ENCODE results near the gene ZNF438. TPM values are rescaled to one million over a fixed set of nuclear protein-coding genes. Genes with fewer than 3 reads are reported as not detected.
"Not testable (repeated sequence)": the region's sequence is repeated elsewhere in the genome, so short reads cannot be mapped to it uniquely, and the experiment has no call there.

ZNF438 gene, protein sequence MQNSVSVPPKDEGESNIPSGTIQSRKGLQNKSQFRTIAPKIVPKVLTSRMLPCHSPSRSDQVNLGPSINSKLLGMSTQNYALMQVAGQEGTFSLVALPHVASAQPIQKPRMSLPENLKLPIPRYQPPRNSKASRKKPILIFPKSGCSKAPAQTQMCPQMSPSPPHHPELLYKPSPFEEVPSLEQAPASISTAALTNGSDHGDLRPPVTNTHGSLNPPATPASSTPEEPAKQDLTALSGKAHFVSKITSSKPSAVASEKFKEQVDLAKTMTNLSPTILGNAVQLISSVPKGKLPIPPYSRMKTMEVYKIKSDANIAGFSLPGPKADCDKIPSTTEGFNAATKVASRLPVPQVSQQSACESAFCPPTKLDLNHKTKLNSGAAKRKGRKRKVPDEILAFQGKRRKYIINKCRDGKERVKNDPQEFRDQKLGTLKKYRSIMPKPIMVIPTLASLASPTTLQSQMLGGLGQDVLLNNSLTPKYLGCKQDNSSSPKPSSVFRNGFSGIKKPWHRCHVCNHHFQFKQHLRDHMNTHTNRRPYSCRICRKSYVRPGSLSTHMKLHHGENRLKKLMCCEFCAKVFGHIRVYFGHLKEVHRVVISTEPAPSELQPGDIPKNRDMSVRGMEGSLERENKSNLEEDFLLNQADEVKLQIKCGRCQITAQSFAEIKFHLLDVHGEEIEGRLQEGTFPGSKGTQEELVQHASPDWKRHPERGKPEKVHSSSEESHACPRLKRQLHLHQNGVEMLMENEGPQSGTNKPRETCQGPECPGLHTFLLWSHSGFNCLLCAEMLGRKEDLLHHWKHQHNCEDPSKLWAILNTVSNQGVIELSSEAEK
- total RNA-seq (2014; rRNA removed; shearing (Covaris generic)), result 1.3 TPM in 2 replicates

DNA sequence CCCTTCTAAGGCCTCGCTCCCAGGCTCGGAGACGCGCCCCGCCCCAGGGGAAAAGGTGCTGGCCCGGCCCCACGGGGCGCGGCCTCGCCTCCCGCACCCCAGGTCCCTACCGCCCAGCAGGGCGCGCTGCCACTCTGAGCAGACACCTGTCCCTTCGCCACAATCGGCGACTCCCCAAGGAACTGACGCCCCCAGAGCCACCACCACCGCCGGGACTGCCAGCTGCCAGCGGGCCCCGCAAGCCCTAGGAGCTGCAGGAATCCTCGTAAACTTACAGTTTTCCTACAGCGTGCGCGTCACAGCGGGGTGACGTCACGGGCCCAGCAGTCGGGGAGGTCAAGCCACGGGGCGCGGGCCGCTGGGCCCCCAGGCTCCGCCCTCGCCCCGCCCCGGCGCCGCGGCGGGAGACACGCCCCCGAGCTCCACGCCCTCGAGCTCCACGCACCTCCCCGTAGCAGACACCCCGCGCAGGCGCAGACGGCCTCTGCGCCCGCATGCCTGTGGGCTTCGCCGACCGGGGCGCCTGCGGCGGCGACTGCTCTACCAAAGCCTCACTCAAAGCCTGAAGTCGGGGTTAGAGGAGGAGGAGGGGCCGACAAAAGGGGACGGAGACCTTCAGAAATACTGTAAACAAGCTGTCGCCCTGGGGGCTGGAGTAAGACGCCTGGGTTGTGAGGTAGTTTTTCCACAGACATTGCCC lies at the start of gene ZNF438:
Gene ZNF438 (minus strand): TSS at position 308 of the 700 bp plus-strand sequence. CDS start 154,831 bp downstream, outside the sequence.
- peak; percentile 80 for DNase-seq (ENCODE audit: low spot score)

DNA sequence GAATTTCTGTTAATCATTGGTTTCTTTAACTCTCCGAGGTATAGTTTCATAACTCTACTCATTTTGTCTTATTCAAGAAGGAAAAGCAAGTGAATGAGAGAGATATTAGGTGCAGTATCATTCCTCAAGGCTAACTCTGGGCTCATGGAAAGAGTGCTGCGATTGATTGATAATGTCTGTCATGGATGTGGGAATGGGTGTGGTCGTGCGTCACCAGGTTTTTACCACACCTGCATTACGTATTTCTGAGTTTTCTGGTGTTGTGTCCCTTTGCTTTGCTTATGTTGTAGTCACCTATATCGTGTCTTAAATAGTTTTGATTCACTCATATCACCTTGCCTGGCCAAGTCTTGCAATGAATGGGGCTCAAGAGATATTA lies 44.9 kb upstream of the ZNF438 start:
- no peak for DNase-seq (ENCODE audit: low spot score)

DNA sequence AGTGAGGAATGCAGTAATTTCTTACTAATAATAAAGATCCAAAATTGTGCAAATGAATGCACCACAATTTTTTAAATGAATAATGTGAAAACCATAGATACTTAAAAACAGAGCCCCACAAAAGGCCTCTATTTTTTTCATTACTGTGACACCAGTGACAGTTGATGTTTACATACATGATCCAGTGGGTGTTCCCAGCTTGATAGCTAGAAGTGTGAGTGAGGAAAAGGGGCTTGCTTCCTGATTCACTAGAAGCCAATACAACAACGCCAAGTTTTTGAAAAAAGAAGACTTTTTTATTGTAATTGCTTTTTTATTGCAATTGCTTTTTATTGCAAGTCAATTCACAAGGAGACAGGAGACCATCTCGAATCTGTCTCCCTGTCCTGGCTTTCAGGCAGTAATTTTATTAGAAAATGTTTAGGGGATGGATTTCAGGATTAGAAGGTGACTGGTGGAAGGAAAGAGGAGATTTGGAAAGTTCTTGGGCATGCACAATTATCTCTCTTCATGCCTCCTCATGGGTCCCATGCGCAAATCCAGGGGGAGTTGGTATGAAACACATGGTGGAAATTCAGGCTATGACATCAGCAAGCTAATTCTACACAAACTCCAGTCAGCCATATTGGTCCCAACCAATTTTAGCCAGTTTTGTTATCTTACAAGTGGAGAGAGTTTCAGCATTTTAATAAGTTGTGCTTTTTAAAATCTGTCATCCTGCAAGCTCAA lies 44.4 kb upstream of the ZNF438 start:
- DNase-seq (ENCODE audit: low spot score), result no peak

DNA sequence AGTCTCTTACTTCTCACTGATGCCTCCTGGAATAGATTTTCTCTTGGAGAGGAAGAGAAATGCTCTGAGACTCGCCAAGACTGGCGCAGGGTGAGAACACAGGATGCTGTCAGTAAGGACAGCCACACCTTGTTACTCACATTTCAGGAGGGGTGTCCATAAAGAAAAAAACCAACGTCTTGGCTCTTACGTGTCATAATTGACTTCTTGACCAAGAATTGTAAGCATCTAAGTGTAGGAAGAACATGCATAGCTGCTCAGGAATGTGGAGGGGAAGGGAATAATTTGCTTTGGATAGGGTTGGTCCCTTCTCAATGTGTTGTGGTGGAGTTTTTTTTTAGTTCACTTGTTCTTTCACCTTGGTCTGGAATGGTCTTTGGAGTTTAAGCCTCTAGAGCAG lies 43.8 kb upstream of the ZNF438 start:
- DNase-seq (ENCODE audit: low spot score), result peak; percentile 8

DNA sequence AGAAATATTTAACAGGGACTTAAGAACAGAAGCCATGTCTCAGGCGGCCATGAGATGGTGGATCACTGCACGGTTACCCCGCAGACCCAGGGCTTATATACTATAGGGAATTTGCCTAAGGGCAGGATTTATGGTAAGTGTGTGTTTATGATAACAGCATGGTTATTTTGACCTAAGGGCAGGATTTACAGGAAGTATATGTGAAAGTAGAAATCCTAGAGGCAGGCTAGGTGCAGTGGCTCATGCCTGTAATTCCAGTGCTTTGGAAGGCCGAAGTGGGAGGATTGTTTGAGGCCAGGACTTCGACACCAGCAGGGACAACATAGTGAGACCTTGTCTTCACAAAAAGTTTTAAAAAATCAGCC lies 43.0 kb upstream of the ZNF438 start:
- no peak for DNase-seq (ENCODE audit: low spot score)

DNA sequence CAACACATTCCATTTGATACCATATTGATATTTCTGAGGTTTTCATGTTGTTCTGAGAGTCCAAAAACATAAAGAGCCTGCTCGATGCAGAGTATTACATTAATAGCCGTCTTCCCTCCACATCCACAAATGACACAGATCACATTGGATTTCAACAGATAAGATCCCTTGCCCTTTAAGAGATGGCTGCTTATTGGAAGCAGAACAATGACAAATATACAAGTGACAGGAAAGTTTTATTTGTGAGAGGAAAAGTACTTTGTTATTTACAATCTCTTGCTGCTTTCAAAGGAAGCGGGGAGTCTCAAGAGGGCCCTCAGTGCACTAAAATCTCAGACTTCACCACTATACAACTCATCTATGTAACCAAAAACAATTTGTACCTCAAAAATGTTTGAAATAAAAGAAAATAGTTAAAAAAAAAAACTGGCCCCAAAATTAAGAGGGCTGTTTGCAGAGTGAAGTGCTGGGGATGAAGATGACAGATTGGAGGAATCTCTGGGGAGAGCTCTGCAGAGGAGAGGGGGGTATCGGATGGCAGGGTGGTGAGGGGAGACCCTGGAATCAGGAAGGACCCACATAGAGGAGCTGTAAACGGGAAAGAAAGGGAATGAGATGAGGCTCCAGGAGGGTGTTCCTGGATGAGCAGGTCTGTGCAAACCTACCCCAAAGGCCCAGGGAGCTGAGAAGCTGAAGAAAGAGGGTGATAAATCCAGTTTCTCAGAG lies 42.5 kb upstream of the ZNF438 start:
- no peak for DNase-seq (ENCODE audit: low spot score)

DNA sequence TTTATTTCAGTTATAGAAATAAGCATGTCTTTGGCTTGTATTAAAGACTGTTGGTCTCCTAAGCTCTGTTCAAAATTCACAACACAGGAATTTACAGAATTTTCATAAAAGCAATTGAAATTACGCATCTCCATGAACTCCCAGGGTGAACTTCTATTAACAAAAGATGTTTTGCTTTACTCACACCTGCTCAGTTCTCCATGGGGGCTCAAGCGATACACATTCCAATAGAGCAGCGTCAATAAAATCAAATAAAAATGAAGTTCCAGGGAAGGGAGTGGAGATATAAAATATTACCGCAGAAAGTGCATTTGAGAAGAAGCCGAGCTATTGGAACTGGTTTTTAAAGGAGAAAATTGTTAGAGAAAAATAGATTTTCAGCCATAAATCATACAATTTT lies 41.5 kb upstream of the ZNF438 start:
- DNase-seq (ENCODE audit: low spot score), result no peak

DNA sequence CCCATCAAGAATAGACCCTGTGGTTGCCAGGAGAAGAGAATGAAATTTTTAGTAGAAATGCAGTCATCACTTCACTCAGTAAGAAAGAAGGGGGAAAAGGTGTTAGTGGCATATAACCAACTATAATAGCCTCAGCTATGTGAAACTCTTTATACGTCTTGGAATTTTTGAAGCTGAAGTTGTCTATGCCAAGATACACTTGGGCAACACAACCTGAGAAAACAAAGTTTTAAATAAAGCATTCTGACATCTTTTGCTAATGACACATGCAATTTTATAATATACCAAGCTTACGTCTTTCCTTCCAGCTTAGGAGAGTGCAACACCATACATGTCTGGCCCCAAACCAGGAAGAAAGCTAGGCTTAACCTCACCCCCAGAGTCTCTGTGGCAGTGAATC lies 40.8 kb upstream of the ZNF438 start:
- no peak for DNase-seq (ENCODE audit: low spot score)

DNA sequence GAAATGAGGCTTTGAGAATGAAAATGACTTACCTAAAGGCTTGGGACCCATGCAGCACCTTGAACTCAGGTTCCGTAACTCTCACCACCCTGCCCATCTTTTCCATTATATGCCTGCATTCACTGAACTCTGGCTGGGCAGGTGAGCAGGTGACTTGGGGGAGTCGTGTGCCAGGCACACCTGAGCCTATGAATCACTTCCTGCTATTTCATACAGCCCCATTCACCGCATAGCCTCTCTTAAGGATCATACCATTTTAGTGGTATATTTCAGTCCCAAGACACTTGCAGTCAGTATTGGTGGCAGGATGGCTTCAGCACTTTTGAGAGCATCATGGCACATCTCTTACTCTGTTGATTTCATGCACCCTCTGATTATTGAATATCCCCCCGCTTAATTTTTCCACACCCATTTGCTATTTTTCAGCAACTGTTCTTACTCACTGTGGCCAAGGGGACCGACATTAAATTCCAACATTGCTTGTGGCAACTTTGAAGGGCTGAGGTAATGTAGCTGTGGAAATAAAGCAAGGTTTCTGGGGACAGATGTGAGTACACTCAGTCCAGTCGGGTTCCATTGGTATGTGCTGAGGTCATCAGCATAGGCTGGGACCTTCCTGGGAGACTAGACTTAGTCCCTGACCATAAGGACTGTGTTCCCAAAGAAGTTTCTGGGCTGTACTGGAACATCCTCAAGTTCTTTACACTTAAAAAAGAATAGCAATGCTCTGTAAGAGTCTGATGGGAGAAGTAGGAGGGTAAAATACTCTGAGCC lies 39.8 kb upstream of the ZNF438 start:
- DNase-seq (ENCODE audit: low spot score), result peak; percentile 10

DNA sequence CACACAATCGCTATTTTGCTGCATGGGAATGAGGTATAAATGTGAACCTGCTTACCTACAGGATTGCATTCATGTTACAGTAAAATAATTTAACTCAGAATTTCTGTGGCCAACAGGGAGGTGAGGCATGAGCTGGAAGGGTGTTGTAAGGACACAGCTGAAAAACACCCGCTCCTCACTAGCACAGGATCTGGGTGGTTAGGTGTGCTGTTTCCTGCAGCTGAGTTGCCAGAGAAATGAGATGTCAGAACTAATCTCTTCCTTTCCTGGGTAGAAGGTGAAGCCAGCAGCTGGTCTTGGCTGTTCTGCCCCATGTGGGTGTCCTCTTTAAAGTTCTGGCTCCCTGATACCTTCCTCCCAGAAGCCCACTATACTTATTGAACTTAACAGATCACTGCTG lies 39.0 kb upstream of the ZNF438 start:
- no peak for DNase-seq (ENCODE audit: low spot score)

DNA sequence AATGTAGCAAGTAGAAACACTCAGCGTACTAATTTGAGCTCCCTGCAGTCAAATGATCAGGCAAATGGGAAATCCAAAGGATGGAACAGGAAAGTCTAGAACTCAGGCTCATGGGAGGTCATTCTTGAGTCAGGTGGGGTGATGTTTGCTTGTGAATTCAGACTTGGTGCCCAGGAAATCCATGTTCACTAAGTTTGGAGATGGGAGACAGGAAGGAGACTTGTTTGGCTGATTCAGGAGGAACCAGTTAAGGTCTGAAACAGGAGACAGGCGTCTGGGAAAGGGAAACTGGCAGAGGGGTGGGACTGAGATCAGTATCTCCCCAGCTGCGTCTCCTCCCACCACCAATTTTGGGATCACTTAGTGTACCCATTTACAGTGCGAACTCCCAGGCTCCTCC lies 38.4 kb upstream of the ZNF438 start:
- DNase-seq (ENCODE audit: low spot score), result no peak

DNA sequence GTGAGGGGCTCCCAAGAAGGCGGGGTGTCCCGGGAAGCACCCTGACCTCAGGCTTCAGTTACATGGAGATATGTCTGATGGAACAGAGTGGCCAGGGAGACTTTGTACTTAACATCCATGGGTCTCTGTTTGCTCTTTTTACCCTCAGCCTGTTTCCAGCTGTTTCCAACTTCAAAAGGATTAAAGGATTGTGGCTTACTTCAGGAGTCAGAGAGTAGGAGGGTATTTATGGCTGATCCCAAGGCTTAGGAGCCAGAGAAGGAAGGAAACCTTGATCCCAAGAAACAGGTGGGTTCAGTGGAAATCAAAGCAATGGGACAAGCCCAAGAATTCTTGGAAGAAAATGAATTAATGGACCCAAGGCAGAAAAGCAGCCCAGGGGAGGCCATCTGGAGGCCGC lies 37.7 kb upstream of the ZNF438 start:
- no peak for DNase-seq (ENCODE audit: low spot score)

DNA sequence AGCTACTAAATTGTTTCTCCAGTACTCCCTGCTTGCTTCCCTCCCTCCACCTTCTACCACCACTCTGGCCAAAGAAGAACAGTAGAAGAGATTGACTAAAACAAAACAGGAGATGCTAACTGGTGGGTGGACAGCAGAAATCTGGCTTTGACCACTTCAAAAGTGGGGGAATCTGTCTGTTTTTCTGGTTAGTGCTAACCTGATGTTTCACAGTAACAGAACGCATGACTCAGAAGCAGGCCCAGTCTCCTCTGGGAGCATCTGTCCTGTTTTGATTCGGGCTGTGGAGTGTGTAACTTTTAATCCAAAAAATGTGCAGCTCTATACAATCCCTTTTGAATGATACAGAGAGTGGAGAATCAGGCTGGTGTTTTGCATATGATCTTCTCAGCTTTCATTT lies 32.7 kb upstream of the ZNF438 start:
- no peak for DNase-seq (ENCODE audit: low spot score)

DNA sequence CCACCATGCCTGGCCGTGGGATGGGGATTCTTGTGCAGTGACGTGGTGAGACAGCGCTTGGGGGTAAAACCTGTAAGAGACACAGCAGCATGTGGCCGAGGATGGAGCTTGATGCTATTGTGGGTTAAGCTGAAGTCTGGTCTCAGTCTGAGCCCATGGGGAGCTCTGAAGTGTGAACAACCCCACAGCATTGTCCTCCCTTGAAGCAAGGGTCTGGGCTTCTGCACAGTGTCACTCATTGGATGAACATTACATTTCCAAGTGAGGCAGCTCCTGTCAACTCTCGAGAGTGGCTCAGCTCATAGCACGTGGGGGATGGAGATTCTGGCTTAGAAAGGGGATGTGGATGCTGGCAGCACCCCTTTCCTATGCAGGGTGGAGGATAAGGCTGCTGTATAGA lies 32.2 kb upstream of the ZNF438 start:
- no peak for DNase-seq (ENCODE audit: low spot score)

DNA sequence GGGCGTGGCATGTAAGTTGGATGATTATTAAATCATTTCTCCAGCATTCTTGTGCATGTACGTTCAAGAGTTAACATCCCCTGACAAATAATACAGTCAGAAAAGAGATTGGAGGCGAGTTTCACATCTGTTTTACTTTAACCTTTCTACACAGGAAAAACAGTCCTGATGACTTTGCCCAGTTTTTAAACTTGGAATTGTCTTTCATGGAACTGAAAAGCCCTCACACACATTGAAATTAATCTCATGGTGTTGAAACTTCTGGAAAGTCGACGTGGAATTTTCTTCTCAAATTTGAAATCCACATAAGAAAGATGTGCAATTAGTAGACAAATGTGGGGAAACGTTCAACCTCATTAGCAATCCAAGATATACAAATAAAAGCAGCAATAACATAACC lies 31.2 kb upstream of the ZNF438 start:
- no peak for DNase-seq (ENCODE audit: low spot score)

DNA sequence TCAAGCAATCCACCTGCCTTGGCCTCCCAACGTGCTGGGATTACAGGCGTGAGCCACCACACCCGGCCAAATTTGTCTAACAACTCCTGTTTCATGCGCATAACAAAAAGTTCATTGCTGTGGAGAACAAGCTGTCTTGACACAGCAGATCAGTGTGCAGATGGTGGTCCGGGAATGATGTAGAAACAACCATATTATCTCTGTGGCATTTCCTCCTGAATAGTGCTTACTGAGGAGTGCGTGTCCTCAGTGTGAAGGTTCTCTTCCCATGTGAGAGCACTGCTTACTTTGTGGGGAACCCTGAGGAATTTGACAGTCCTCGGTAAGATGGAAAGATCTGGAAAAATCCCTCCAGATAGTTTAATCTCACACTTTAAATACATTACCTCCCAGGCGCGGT lies 30.3 kb upstream of the ZNF438 start:
- no peak for DNase-seq (ENCODE audit: low spot score)

DNA sequence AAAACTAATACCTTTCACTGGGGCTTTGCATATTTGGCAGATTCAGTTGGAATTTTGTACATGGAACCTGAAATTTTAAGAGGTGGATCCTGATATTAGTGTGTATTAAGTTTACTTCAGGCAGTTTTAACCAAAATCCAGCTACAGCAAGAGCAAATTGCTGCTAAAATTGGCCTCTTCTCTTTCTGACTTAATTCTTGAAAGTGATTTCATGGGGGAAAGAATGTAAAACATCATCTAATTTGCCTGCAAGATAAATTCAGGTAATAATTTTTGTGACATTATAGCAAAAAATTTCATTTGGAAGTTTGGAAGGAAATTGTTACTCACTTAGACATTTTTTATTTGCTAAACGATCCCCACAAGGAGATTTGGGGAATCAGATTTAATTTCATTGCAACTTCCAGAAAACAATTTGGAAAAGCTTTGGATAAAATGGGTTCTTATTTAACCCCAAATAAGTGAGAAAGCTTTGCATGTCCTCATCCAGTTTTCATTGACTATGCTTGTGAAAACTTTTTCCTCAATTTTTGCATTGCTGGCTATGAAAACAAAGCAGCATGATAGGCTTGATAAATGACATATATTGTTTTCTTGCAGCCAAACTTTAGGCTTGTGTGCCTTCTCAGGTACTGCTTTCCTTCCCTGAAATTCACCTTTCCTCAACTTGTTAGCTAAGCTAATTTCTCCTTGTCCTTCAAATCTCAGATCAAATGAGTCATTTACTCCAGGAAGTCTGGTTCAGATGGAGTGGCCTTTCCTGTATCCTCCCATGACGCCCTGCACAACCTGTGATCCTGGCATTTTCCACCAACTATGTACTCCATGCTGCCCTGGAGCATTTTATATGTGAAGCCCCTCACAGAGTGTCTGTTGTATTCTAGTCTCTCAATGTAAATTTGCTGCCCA lies 27.4 kb upstream of the ZNF438 start:
- no peak for DNase-seq (ENCODE audit: low spot score)

DNA sequence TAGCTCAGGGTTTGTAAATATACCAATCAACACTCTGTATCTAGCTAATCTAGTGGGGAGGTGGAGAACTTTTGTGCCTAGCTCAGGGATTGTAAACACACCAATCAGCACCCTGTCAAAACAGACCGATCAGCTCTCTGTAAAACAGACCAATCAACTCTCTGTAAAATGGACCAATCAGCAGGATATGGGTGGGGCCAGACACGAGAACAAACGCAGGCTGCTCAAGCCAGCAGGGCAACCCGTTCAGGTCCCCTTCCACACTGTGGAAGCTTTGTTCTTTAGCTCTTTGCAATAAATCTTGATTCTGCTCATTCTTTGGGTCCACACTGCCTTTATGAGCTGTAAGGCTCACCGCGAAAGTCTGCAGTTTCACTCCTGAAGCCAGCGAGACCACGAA lies 25.0 kb upstream of the ZNF438 start:
- DNase-seq (ENCODE audit: low spot score), result not testable (repeated sequence)

DNA sequence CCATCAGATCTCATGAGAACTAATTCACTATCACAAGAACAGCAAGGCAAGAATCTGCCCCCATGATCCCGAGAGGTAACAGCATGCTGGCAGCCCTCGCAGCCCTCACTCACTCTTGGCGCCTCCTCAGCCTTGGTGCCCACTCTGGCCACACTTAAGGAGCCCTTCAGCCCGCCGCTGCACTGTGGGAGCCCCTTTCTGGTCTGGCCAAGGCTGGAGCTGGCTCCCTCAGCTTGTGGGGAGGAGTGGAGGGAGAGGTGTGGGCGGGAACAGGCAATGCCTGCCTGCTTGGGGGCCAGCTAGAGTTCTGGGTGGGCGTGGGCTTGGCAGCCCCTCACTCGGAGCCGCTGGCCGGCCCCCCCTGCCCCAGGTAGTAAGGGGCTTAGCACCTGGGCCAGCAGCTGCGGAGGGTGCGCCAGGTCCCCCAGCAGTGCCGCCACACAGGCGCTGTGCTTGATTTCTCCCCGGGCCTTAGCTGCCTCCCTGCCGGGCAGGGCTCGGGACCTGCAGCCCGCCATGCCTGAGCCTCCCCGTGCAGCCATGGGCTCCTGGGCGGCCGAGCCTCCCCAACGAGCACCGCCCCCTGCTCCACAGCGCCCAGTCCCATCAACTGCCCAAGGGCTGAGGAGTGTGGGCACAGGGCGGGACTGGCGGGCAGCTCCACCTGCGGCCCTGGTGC lies 24.0 kb upstream of the ZNF438 start:
- no peak for DNase-seq (ENCODE audit: low spot score)

All from H4 (cell line).